OCI-LY3 (cell line): ENCODE results near the gene CX3CL1.

ENCODE experiments used
- EZH2phosphoT487 ChIP-seq: fragments of 200-600 bp; shearing (Covaris generic); IDR thresholded peaks from 2 replicates; pipeline ENCODE4 v1.6.1; 2018; ENCODE audit warnings: antibody characterized with exemption, mixed run types, low read depth
- TF ChIP-seq, protein P1 (sequence below): fragments of 200-600, 300-600 bp; sonication (generic); IDR thresholded peaks from 2 replicates; pipeline ENCODE4 v1.5.1; 2014; ENCODE audit warnings: antibody characterized with exemption, low read length, low read depth

DNA sequence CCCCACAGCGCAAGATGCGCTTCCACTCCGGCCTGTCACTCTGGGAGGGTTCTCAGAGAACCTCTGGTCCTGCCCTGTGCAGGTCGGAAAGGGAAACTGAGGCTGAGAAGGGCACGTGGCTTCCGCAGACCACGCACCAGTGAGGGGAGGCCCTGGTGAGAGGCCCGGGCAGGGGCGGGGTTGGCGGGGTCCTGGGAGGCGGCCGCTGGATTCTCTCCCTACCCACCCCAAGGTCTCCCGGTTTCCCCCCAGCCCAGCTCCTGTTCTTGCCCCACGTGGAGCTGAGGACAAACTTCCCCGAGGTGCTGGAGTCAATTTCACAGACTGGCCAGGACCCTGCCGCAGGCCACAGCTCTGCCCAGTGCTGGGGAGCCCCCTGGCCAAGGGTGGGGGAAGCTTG lies 43.8 kb downstream of the CX3CL1 start:
- TF ChIP-seq, protein P1, sequence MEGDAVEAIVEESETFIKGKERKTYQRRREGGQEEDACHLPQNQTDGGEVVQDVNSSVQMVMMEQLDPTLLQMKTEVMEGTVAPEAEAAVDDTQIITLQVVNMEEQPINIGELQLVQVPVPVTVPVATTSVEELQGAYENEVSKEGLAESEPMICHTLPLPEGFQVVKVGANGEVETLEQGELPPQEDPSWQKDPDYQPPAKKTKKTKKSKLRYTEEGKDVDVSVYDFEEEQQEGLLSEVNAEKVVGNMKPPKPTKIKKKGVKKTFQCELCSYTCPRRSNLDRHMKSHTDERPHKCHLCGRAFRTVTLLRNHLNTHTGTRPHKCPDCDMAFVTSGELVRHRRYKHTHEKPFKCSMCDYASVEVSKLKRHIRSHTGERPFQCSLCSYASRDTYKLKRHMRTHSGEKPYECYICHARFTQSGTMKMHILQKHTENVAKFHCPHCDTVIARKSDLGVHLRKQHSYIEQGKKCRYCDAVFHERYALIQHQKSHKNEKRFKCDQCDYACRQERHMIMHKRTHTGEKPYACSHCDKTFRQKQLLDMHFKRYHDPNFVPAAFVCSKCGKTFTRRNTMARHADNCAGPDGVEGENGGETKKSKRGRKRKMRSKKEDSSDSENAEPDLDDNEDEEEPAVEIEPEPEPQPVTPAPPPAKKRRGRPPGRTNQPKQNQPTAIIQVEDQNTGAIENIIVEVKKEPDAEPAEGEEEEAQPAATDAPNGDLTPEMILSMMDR, result no peak
- TF ChIP-seq EZH2phosphoT487, result no peak
